Posterior vena cava (tissue), 2 donors: ENCODE measurements around the gene RPL12. TPM values are rescaled to one million over a fixed set of nuclear protein-coding genes. Genes with fewer than 3 reads are reported as not detected.

Experiments used
- DNase-seq: peaks from one replicate; pipeline ENCODE4 v3.0.0-alpha.2; 2020; ENCODE audit warnings: low spot score
- intact Hi-C, 2 donors: fragments of 100-400 bp; cut with DNase I; formaldehyde crosslinking; loops; one replicate each; pipeline versions ENCODE4 v1.14.1 to v1.14.2; 2022 to 2023
- total RNA-seq, 2 donors: library from RNA; stranded (reverse); fragmentation: NEBNext Ultra II Directional; extraction: Animal tissue kit (Norgen Biotek cat#: 25700); gene quantifications; one replicate each; pipeline ENCODE4 v1.2.1, GENCODE V29; 2021
- donor health status: DM: yes; HTN: yes; CAD: no.
- donor health status: DM: yes; HTN: yes; CAD: no.

The RPL12 gene
- total RNA-seq, 2 donors from 2014 or later, result 993 to 1,044 TPM

- no peak for DNase-seq
- intact Hi-C loops, result no loop called here
Observed at GRCh38 chr9:127417131-127418036, 33.8 kb downstream of the RPL12 start.

GRCh38 chr9:127415657-127416056 lies 35.5 kb downstream of the RPL12 start:
- no peak for DNase-seq
- intact Hi-C loops, result no loop called here

DNA sequence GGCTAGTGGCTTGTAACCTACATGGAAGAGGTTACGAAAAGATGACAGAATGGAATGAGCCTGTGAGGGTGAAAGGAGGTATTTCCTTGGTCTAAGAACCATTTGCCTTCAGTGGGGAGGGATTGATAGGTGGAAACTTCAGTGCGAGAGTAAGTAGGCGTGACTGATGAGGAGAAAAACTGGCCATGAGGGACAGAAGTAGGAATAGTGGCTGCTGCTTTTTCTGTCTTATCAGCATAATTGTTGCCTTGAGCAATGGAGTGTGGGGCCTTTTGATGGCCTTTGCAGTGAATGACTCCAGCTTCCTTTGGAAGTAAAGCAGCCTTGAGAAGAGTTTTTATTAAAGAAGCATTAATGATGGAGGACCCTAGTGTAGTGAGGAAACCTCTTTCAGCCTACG lies 36.1 kb downstream of the RPL12 start:
- no peak for DNase-seq
- intact Hi-C loops, result no loop called here

DNA sequence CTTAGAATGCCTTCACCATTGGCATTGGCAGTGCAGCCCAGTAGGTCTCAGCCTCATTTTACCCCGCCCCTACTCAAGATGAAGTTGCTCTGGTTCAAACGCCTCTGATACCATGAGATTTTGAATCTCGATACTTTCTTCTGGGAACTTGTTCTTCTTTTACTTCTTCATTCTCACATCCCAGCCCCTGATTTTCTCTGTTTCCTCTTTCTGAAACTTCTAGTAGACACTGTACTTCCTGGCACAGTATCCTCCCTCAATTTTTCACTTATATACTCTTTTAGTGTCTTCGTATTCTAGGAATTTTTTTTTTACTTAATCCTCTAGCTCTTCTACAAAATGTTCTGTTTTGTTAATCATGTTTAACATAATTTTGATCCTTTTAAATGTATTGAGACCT lies 40.1 kb downstream of the RPL12 start:
- intact Hi-C loops, result no loop called here
- DNase-seq, result no peak

DNA sequence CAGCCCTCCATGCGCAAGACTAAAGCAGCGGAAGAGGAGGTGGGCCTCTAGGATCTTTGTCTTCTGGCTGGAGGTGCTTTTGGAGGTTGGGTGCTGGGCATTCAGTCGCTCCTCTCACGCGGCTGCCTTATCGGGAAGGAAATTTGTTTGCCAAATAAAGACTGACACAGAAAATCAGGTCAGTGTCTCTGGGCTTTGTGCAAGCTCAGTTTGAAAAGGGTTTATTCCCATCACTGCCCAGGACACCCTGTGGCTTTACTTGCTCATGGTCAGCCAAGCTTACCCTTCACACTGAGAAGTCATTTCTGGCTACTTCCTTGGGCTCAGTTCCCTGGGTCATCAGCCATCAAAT lies 43.7 kb downstream of the RPL12 start:
- intact Hi-C loops, result no loop called here
- no peak for DNase-seq

DNA sequence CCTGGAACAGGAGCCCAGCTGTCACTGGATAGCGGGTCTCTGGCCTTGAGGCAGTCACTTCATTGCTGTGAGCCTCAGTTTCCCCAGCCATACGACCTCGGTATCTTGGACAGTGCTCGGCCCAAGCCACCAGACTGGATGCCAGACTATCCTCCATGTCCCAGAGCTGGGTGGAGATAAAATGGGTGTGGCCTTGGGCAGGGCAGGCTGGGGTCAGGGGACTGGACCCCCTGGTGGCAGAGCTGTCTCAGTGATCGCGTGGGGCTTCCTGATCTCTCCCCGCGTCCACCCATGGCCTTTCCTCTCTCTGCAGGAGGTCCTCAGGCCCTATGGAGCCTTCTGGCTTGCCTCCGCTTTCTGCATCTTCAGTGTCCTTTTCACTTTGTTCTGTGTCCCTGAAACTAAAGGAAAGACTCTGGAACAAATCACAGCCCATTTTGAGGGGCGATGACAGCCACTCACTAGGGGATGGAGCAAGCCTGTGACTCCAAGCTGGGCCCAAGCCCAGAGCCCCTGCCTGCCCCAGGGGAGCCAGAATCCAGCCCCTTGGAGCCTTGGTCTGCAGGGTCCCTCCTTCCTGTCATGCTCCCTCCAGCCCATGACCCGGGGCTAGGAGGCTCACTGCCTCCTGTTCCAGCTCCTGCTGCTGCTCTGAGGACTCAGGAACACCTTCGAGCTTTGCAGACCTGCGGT lies 44.3 kb downstream of the RPL12 start:
- intact Hi-C loops, result no loop called here
- DNase-seq, result no peak

- no peak for DNase-seq
- intact Hi-C loops, result no loop called here
Observed at GRCh38 chr9:127405344-127406125, 45.7 kb downstream of the RPL12 start.

DNA sequence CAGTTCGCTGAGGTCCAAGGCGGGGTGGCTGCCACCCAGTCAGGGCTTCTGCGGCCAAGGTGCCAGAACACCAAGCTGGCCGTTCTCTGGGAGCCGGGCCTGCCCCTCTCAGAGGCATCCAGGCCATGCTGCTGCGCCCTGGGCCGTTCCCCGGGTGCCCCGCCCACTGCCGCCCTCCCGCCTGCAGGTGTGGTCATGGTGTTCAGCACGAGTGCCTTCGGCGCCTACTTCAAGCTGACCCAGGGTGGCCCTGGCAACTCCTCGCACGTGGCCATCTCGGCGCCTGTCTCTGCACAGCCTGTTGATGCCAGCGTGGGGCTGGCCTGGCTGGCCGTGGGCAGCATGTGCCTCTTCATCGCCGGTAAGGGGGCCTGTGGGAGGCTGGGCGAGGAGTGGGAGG lies 46.6 kb downstream of the RPL12 start:
- intact Hi-C loops, result no loop called here
- no peak for DNase-seq

GRCh38 chr9:127403507-127404192 lies 47.6 kb downstream of the RPL12 start:
- intact Hi-C loops, result no loop called here
- no peak for DNase-seq

DNA sequence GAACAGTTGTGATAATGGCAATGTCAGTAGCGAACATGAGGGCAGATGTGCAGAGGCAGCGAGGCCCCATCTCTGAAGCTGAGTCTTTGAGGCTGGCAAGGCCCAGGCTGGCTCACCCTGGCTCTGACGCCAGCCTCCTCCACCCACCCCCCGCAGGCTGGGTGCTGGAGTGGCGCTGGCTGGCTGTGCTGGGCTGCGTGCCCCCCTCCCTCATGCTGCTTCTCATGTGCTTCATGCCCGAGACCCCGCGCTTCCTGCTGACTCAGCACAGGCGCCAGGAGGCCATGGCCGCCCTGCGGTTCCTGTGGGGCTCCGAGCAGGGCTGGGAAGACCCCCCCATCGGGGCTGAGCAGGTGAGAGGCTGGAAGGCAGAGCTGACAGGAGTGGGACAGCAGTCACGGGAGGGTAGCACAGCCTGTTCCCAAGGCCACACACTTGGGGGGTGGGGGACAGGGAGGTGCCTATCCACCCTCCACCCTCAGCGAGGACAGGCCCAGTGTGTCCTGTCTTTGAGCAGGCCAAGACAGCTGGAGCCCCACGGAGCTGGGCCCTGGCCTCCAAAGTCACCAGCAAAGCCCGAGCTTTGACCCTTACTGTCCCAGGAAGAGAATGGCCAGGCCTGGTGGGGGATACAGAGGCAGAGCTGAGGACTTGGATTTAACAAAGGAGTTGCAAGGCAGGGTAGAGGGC lies 48.7 kb downstream of the RPL12 start:
- intact Hi-C loops, result no loop called here
- no peak for DNase-seq

GRCh38 chr9:127399736-127400269 lies 51.4 kb downstream of the RPL12 start:
- intact Hi-C loops, result no loop called here
- DNase-seq, result no peak

DNA sequence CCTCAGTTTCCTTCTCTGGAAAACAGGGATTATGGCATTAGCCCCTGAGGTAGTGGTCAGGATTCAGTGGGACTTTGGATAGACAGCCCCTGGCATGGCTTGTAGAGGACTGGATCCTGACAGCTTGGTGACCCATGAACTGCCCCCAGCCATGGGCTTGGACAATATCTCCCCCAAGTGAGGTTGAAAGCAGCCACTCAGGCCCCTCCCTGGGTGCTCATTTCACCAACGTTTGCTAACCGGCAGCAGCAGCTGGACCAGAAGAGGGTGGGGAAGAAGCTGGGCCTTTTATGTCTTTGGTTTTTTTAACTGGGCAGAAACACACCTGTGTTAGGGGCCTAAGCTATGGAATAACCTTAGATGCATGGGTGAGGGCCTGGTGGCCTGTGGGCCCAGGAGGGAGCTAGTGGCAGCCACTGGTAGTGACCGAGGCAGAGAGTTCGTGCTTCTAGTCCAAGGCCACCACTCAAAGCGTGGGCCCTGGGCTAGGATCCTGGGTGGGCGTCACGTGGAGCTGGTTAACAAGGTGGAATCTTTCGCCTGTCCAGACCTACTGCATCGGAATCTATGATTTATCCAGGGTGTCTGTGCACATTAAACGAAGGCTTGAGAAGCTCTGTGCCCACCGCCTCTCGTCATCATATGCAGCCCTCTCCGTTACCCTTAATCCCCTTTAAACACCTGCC lies 52.3 kb downstream of the RPL12 start:
- intact Hi-C loops, result no loop called here
- no peak for DNase-seq

- intact Hi-C loops, result no loop called here
Observed at GRCh38 chr9:127398275-127398647, 52.9 kb downstream of the RPL12 start.

More at GRCh38 chr9:127398275-127398647, 52.9 kb downstream of the RPL12 start:
- no peak for DNase-seq

Other genes starting within 250 kb of the RPL12 start
- 10 to 100 TPM; 38.5 to 40.4 TPM for gene GARNL3, start 186.6 kb downstream of the RPL12 start, total RNA-seq
- 10 to 100 TPM; 10.4 to 16.3 TPM for gene SLC2A8, start 54.2 kb downstream of the RPL12 start, total RNA-seq
- gene ZNF79, start 27.0 kb downstream of the RPL12 start, total RNA-seq, result 1 to 10 TPM; 6.5 to 8.0 TPM
- 10 to 100 TPM; 15.6 to 16.9 TPM for gene LRSAM1, start 104 bp upstream of the RPL12 start, total RNA-seq
- gene STXBP1, start 160.9 kb upstream of the RPL12 start, total RNA-seq, result 10 to 100 TPM; 69.4 to 80.3 TPM